ENCODE measurements around the gene MAST4.
"Not testable (repeated sequence)": the region's sequence is repeated elsewhere in the genome, so short reads cannot be mapped to it uniquely, and the experiment has no call there.

The MAST4 gene

GRCh38 chr5:67105270-67105669 is 509.1 kb downstream of the MAST4 start:
- DNase-seq: no peak

- DNase-seq: no peak
Observed at GRCh38 chr5:67106626-67107342, 510.6 kb downstream of the MAST4 start.

DNA sequence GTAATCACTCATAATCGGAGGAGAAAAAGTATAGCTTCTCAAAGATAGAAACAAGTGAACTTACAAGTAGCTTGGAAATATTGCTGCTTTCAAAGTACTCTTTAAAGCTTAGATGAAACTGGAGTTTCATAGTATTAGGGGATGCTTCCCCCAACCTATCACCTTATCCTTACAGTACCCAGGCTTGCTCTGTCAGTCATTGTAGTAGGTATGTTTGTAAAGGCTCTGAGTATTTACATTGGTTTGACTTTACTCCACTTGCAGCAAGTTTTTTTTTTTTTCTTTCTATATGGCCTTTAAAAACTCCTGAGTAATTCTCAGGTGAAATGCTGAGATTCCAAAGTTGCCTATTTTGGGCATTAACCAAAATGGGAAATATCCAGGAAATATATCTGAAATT is 515.6 kb downstream of the MAST4 start:
- DNase-seq: no peak

DNA sequence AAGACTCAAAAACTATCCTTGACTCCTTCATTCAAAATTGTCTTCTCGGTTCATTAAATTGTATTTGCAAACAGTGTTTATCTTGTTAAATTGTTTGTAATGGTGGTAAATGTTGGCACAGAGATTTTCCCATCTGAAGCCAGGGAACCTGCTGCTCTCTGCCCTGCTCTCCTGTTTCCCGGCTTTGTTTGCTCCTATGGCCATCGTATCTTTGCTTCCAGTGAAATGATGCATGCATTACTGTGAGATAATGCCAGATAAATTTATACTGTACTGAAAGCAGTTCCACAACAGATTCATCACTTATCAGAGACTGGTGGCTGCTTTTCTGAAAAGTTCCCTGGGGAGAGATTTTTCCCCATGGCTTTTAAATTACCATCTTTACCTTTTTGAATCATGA is 519.1 kb downstream of the MAST4 start:
- no peak for DNase-seq

DNA sequence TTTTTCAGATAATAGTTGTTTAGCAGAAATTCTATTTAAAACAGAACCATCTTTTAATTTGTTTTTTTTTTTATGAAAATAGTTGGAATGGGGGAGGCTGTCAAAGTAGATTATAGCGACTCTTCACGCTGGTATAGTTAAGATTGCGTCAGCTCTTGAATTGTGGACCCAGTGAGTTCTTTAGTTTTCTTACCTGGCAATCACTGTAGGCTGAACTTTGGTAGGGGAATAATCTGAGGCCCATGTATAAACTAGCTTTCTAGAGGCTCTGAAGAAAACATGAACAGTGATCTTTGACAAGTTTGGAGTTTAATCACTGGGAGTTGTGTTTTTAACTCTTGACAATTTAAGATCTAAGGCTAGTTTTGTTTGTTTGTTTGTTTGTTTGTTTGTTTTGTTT is 519.6 kb downstream of the MAST4 start:
- DNase-seq: no peak

DNA sequence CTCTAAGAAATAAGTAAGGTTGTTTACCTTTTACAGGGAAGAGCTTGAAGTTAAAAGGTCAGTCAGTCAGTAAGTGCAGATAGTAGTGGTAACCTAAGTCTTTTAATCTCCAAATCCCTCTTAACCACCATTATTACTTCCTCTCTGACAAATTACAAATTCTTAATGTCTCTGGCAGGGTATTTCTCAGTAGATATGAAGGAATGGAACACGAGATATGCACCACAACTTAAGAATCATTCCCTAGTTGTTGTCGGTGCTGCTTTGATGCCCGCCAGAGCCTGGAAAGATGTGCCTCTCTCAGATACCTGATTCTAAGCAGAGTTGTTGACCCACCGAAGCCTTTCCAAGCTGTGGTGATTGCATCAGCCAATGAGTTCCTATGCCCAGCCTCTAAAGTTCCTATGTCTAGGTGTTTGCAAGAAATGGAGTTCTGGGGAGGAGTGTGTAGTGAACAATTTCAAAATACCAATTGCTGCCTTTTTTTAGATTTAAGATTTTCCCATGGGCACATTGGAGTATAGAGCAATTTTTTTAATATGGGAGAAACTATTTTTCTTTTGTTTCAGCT is 521.9 kb downstream of the MAST4 start:
- no peak for DNase-seq

DNA sequence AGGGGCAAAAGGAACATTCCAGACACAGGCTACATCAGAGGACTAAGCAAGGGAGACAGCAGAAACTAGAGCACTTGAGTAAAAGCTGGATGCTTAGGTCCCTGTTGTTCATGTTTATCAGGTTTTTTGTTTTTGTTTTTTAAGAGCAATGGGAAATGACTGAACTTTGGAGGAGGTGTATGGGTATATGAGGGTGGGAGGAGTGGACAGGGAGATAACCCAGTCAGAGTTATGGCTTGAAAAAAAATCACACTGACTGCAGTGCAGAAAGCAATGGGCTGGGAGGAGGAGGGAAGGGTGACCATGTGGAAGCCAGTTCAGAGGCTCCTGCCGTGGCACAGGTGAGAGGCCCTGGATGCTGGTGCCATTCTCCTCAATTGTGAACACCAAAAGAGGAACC is 522.8 kb downstream of the MAST4 start:
- no peak for DNase-seq

GRCh38 chr5:67120032-67120431 is 523.8 kb downstream of the MAST4 start:
- no peak for DNase-seq

DNA sequence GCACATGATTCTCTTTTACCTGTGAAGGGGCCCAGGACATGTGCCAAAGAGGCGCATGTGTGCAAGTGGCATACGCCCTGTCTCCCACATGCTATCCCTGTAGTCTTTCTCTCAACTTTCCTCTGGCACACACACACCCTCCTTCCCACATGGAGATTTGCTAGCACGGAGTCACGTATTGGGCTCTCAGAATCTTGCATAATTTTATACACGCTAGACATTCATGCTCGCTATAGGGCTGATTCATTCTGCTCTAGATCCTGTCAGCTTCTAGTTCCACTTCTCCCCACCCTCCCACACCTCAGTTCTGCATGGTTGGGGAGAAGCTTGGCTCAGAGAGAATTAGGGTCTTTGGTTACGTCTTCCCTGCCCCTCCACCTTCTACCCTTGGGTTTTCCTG is 527.6 kb downstream of the MAST4 start:
- DNase-seq: no peak

GRCh38 chr5:67124556-67124955 is 528.4 kb downstream of the MAST4 start:
- DNase-seq: no peak

DNA sequence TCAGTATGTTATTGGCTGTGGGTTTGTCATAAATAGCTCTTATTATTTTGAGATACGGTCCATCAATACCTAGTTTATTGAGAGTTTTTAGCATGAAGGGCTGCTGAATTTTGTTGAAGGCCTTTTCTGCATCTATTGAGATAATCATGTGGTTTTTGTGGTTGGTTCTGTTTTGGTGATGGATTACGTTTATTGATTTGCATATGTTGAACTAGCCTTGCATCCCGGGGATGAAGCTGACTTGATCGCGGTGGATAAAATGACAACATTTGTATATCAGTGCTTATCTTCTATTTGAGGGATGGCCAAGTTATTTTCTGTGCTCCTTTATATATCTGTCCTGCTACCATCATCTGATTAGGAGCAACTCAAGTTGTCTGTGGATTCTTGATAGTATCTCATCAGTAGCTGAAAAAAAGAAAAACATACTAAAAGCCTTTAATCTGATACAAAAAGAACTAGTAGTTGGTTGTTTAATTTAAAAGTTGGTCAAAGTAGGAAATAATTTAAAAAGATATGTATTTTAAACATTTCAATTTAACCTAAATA is 531.2 kb downstream of the MAST4 start:
- DNase-seq: not testable (repeated sequence)

- DNase-seq: no peak
Observed at GRCh38 chr5:67129768-67130167, 533.6 kb downstream of the MAST4 start.

DNA sequence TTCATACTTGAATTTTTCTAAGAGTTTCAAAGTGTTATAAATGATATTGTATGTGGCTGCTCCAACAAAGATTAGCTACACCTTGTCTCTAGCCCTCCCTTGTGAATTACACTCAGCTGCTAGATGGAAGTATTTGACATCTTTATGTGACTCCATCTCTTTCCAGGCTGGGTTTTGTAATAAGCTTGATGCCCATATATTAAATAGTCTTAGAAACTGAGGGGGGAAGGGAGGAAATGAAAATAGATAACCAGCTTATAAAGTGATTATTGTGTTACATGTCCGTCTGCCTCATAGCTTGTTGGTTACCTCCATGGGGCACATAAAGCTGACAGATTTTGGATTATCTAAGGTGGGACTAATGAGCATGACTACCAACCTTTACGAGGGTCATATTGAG is 537.0 kb downstream of the MAST4 start:
- DNase-seq: no peak

DNA sequence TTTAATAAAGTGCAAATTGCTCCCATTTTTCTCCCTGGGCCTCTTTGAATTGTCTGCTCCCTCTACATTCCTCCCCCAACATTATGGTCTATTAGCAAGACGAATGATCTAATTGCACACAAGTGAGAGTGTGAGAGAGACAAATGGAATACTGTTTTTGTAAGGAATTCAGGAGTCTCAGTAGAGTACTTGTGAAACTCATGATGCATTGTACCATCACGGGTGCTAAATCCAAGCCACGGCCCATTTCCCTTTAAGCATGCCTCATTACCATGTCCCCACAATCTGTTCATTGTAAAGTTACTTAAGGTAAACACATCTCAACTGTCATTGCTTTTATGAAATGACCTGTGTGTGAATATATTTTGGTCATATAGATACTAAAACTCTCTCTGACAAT is 537.6 kb downstream of the MAST4 start:
- no peak for DNase-seq

- no peak for DNase-seq
Observed at GRCh38 chr5:67135381-67135984, 539.3 kb downstream of the MAST4 start.

GRCh38 chr5:67139030-67139429 is 542.8 kb downstream of the MAST4 start:
- DNase-seq: no peak

GRCh38 chr5:67140413-67140812 is 544.2 kb downstream of the MAST4 start:
- DNase-seq: no peak

DNA sequence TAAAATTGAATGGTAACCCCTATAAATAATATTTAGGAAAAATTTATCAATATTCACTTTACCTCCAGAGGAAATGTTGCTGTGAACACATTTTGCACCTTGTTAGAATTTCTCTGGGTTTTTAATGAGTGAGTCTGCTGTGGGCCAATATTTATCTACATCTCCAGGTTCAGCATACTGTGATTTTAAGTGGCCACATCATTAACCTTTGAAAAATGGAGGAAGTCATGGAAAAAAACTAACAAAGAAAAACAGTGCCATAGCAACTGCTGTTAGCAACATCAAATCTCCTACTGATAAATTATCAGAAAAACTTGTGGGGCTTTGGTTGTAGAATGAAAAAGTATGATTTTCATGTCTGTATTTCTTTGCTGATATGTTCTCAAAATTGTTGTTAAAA is 545.5 kb downstream of the MAST4 start:
- DNase-seq: no peak

GRCh38 chr5:67142816-67143215 is 546.6 kb downstream of the MAST4 start:
- no peak for DNase-seq

DNA sequence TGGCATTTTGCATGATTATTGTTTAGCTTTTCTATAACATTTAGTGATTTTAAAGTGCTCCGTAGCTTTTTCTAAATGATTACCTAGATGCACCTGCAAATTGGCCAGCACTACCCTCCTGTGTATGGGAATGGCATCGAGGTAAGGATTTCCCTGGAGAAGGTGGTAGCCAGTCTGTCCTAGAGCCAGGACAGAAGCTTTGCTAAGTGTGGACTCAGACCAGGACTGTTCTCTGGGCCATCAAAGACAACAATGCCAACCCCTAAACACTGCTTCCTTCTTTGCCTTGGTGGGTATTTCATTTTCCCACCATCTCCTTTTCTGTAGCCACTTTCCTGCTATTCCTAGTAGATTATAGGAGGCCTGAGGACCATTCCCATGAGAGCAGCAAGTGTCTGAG is 547.4 kb downstream of the MAST4 start:
- no peak for DNase-seq

- no peak for DNase-seq
Observed at GRCh38 chr5:67144183-67144639, 548.0 kb downstream of the MAST4 start.

DNA sequence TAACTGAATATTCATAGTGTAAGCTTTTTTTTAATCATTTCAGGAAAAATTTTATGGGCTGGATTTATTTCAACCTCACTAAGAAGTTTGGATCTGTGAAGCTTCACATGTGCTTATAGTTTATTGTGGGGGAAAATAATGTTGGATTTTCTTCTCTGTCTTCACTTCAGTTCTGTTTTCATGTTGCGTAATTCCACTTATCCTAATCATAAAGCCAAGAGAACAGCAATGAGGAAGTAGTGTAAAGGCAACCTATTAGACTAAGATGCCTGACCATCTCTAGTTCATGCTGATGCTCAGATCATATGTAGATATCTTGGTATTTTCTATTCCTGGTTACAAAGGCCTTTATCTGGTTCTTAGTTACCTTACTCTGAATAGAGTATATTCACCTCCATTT is 550.4 kb downstream of the MAST4 start:
- no peak for DNase-seq

- no peak for DNase-seq
Observed at GRCh38 chr5:67146981-67147380, 550.8 kb downstream of the MAST4 start.

DNA sequence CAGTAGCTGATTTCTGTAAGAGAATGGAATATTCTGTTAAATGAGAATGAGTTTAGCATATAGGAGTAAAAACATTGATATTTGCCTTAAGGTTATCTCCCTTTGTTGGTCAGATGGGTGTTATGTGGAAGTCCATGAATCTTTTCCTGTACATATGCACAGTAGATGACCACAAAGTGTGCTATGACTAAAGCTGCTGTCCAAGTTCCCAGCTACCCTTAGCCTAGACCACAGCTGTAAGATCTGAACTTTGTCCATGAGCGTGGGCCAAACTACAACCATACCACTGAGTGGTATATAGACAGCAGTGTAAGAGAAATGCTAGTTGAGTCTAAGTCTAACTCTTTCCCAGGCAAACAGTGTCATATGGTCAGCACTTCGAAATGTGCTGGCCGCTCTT is 551.6 kb downstream of the MAST4 start:
- no peak for DNase-seq
